Measurements from ENCODE around the gene KCNJ15. TPM values are rescaled to one million over a fixed set of nuclear protein-coding genes. Genes with fewer than 3 reads are reported as not detected.

The KCNJ15 gene
- total RNA-seq, 2 experiments from 2014 or later, result not detected

DNA sequence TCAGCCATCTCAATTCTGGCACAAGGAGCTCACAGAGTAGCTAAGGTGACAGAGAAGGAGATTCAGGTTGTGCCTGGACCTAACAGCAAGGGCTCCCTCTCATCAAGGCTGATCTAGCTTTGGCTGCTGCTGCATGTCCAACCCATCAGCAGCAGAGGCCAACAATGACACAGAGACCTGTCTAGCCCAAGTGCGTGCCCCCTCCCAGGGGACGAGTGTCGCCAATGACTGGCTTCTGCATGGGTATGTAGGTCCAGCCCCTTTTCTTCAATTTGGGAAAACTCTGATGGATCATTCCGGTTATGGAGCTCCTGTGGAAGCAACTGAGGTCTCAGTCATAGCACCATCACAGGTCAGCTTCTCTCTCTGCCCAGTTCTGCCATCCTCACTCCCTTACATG lies 83.3 kb downstream of the KCNJ15 start:
- Mint-ChIP-seq H3K4me3 (no peak overlapping the region), H3K9me3 (no peaks in the 10 kb centered on the region), H3K36me3 (ENCODE audit: low read depth) (no peaks in the 10 kb centered on the region), H3K27ac (no peak overlapping the region), H3K27me3 (no peaks in the 10 kb centered on the region), H3K4me1 (no peaks in the 10 kb centered on the region)
- DNase-seq, result no peak
- ChIA-PET CTCF (no interaction called here), POLR2A (no interaction called here)

DNA sequence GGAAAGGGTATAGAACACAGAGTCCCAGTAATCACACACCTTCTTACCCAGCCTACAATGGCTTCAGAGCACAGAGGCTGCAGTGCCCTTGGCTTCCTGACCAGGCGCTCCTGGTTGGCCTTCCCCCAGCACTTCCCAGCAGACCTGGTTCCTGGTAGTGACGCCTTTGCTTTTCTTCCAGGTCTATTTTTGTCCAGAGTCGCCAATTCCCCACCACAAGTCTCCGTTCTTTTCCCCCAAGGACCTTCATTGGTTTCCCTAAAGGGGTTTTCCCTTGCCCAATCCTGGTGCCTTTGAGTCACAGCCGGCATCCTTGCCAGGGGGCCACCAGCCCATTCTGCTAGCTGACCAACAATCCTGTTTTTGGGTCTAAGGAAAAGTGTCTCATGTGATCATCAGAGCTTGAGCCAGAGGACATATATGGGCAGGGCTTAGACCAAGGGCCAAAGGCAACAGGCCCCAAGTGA lies 84.8 kb downstream of the KCNJ15 start:
- H3K4me1 Mint-ChIP-seq, result no peaks in the 10 kb centered on the region
- CTCF ChIA-PET, result no interaction called here

DNA sequence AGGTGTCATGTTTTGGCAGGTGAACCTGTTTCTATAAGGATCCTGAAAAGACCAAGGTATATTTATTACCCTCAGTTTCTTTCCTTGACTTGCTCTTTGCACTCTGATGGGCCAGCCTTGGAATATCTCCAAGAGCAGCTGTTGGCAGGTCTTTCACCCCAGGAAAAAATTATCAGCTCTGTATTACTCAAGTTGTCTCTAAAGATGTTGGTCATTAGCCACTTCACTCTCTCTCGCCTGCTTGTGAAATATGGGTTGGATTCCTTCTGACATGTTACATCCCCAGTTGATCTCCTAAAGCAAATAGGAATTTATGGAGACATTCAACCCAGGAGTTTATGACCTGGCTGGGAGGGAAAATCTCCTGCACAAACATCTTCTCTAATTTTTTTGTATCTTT lies 85.9 kb downstream of the KCNJ15 start:
- no peak for DNase-seq
- Mint-ChIP-seq H3K9me3 (no peaks in the 10 kb centered on the region), H3K36me3 (ENCODE audit: low read depth) (no peaks in the 10 kb centered on the region), H3K4me3 (no peak overlapping the region), H3K27ac (no peak overlapping the region), H3K4me1 (no peaks in the 10 kb centered on the region), H3K27me3 (no peaks in the 10 kb centered on the region)
- CTCF ChIA-PET, result interaction anchor here (1.3 kb wide), 1 partner anchor 14 kb away, joined by 4 read pairs; no protein-coding TSS in a partner anchor
- POLR2A ChIA-PET, result no interaction called here

More for the DNA sequence above, 84.8 kb downstream of the KCNJ15 start:
- POLR2A ChIA-PET, result no interaction called here
- no peak overlapping the region for H3K4me3 Mint-ChIP-seq
- H3K9me3 Mint-ChIP-seq, result no peaks in the 10 kb centered on the region
- H3K27me3 Mint-ChIP-seq, result no peaks in the 10 kb centered on the region
- H3K27ac Mint-ChIP-seq, result no peak overlapping the region
- DNase-seq, result no peak
- no peaks in the 10 kb centered on the region for H3K36me3 Mint-ChIP-seq (ENCODE audit: low read depth)

DNA sequence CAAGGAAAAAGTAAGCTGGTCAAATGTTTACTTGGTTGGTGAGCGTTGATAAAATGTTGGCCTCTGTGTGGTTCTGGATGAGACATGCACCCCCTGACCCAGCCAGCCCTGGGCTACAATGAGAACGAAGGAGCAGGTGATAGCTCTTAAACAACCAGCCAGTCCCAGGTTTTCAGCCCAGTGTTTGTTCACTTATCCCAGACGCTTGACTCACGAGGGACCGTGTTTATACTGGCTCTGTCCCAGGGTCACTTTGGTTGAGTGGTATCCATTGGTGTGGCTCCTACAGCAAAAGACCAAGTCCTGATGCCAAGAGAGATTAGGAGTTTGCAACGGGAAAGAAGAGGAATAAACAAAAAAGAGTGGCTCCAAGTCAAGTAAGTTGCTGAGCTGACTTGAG lies 86.9 kb downstream of the KCNJ15 start:
- no peak overlapping the region for H3K4me3 Mint-ChIP-seq
- H3K36me3 Mint-ChIP-seq (ENCODE audit: low read depth), result no peaks in the 10 kb centered on the region
- no peak for DNase-seq
- no peaks in the 10 kb centered on the region for H3K4me1 Mint-ChIP-seq
- H3K27ac Mint-ChIP-seq, result no peak overlapping the region
- CTCF ChIA-PET, result interaction anchor here (1.3 kb wide), 1 partner anchor 13 kb away, joined by 4 read pairs; no protein-coding TSS in a partner anchor
- POLR2A ChIA-PET, result no interaction called here
- H3K9me3 Mint-ChIP-seq, result no peaks in the 10 kb centered on the region
- no peaks in the 10 kb centered on the region for H3K27me3 Mint-ChIP-seq

DNA sequence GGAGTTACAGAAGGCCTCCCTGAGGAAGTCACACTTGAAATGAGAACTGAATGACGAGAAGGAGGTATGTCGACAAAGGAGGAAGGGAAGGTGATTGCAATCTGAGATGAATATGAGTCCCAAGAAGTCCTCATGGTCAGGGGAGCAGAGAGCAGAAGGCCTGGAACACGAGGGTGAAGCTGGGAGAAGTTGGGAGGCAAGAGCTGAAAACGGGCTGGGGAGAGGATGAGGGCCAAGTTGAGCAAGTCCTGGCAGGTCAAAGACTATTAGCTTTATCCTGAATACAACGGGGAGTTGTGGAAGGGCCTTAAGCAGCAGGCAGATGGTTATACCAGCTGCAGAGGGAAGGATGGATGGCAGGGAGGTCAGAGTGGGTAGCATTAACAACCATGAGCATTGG lies 89.5 kb downstream of the KCNJ15 start:
- ChIA-PET CTCF (no interaction called here), POLR2A (no interaction called here)
- Mint-ChIP-seq H3K4me1 (no peaks in the 10 kb centered on the region), H3K27ac (no peak overlapping the region), H3K9me3 (no peaks in the 10 kb centered on the region), H3K27me3 (no peaks in the 10 kb centered on the region), H3K36me3 (ENCODE audit: low read depth) (no peaks in the 10 kb centered on the region), H3K4me3 (no peak overlapping the region)
- no peak for DNase-seq

DNA sequence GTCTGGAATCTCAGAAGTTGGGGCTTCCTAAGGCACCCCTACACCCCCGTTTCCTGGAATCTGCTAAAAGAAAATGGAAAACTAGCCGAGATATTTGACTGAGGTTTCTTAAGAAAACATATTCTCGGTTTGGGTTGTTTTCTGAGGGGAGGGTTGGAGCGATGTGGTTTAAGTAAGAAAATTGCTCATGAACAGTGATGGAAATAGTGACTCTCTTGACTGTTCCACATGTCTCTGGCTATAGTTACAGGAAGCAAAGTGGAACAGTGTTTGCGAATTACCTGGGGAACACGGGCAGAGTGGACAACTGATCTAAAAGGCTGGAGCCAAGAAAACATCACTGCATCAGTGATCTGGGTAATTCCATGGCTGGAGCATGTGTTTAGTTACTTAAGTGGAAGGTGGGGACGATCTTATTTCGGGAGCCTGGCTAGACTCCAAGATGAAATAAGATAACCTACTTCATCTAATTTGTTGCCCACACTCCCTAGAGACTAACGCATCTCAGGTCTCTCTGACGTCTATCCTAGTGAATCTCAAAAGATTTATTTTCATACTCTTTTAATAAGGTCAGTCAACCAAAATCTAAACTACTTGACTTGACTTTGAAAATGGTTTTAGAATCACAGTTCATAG lies 92.4 kb downstream of the KCNJ15 start:
- ChIA-PET POLR2A (no interaction called here), CTCF (no interaction called here)
- H3K9me3 Mint-ChIP-seq, result no peaks in the 10 kb centered on the region
- DNase-seq, result no peak
- H3K4me3 Mint-ChIP-seq, result no peak overlapping the region
- H3K36me3 Mint-ChIP-seq (ENCODE audit: low read depth), result no peaks in the 10 kb centered on the region
- H3K27ac Mint-ChIP-seq, result no peak overlapping the region
- no peaks in the 10 kb centered on the region for H3K4me1 Mint-ChIP-seq
- H3K27me3 Mint-ChIP-seq, result no peaks in the 10 kb centered on the region

DNA sequence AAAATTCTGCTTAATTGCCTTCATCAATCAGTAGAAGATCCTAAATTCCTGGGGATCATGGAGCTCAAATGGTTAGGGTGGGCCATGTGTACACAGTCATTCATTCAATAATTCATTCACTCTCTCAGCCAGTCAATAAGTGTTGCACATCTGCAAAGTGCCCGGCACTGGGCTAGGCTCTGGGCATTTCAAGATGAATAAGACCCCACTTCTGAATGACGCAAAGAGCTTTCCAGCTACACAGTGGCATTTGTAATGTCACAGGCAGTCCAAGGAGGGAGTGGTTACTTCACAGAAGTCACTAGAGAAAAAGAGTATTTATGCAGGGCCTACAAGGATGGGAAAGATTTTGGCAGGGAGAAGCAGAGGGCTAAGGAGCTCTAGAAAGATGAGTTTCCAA lies 93.2 kb downstream of the KCNJ15 start:
- no peaks in the 10 kb centered on the region for H3K36me3 Mint-ChIP-seq (ENCODE audit: low read depth)
- H3K27ac Mint-ChIP-seq, result no peak overlapping the region
- no peaks in the 10 kb centered on the region for H3K27me3 Mint-ChIP-seq
- H3K9me3 Mint-ChIP-seq, result no peaks in the 10 kb centered on the region
- POLR2A ChIA-PET, result no interaction called here
- CTCF ChIA-PET, result interaction anchor here (4.2 kb wide), 1 partner anchor 131 kb away, joined by 37 read pairs; no protein-coding TSS in a partner anchor
- no peak overlapping the region for H3K4me3 Mint-ChIP-seq
- H3K4me1 Mint-ChIP-seq, result no peaks in the 10 kb centered on the region
- no peak for DNase-seq

DNA sequence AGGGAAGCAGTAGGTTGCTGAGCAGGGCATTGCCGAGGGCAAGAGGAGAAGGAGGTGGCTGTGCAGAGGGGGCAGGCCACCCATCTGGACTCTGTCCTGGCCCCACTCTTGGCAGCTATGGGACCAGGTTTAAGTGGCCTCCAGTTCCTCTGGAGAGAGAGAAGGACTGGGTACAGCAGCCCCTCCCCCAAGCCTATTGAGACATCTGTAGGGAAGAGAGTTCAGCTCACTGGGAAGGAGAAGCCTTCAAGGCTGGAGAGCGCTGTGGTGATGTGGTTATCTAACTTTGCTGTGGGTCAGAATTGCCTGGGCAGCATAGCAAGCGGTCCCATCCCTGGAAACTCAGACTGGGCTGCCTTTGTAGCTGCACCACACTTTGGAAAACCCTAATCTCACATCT lies 93.9 kb downstream of the KCNJ15 start:
- Mint-ChIP-seq H3K4me1 (no peaks in the 10 kb centered on the region), H3K9me3 (no peaks in the 10 kb centered on the region), H3K4me3 (no peak overlapping the region), H3K27me3 (no peaks in the 10 kb centered on the region), H3K27ac (no peak overlapping the region), H3K36me3 (ENCODE audit: low read depth) (no peaks in the 10 kb centered on the region)
- no peak for DNase-seq
- ChIA-PET POLR2A (no interaction called here), CTCF (interaction anchor here (4.2 kb wide), 1 partner anchor 132 kb away, joined by 37 read pairs; no protein-coding TSS in a partner anchor)

DNA sequence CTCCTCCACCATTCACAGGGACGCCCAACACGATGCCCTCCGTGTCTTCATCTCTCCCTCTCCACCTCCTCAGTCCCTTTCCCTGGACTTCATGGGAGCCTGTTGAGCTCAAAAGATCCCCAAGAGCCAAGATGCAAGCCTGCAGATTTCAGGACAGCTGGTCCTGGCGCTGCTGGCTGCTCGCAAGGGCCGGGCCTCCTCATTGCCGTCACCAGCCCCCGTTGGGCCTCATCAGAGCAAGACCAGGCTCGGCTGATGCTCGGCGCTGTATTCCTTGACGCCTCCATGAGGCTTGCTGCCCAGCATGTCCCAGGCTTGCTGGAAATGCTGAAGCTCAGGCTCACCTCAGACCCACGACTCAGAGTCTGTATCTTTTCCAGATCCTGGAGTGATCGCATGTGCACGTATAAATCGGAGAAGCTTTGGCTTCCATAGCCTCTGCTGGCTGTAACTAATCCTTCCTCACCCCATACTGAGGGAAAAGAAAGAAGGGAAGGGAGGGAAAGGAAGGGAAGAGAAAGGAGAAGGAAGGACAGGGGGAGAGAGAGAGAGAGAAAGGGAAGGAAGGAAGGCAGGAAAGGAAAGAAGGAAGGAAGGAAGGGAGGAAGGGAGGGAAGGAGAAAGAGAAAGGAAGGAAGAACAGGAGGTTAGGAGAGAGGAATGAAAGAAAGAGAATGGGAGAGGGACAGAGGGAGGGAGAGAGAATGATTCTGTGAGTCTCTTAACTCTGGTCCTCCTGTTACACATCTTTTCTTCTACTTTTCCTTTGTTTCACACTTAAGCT lies 94.6 kb downstream of the KCNJ15 start:
- POLR2A ChIA-PET, result no interaction called here
- DNase-seq, result no peak
- H3K9me3 Mint-ChIP-seq, result no peaks in the 10 kb centered on the region
- H3K27me3 Mint-ChIP-seq, result no peaks in the 10 kb centered on the region
- H3K36me3 Mint-ChIP-seq (ENCODE audit: low read depth), result no peaks in the 10 kb centered on the region
- H3K27ac Mint-ChIP-seq, result no peak overlapping the region
- CTCF ChIA-PET, result interaction anchor here (1.4 to 4.2 kb wide), 6 partner anchors 18 to 192 kb away, joined by 4 to 37 read pairs (median 6); no protein-coding TSS in a partner anchor
- no peaks in the 10 kb centered on the region for H3K4me1 Mint-ChIP-seq
- no peak overlapping the region for H3K4me3 Mint-ChIP-seq

DNA sequence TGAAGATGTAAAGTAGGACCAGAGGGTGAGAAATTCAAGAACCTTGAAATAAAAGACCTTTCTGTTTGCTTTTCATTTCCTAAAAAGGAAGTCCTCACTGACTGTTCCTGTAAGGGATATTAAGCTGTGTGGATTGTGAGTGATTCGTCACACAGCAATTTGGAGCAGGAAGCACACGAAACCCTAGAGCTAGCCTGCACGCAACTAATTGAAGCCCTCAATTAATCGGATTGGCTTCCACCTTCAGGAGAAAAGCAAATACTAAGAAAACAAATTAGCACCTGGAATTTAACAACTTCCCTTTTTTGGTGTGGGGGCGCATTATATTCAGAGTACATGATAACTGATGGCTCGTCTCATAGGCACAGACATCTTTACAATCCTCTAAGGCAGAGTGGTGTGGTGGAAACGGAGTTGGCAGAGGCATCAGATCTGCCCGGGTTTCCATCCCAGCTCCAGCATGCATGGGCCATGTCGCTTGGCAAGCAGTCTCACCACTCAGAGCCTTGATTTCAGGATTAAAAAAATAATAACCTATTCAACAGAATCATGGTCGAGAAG lies 95.2 kb downstream of the KCNJ15 start:
- Mint-ChIP-seq H3K4me3 (no peak overlapping the region), H3K4me1 (no peaks in the 10 kb centered on the region), H3K36me3 (ENCODE audit: low read depth) (no peaks in the 10 kb centered on the region), H3K27me3 (no peaks in the 10 kb centered on the region), H3K27ac (no peak overlapping the region), H3K9me3 (no peaks in the 10 kb centered on the region)
- CTCF ChIA-PET, result interaction anchor here (0.8 to 4.2 kb wide), 12 partner anchors 19 to 195 kb away, joined by 3 to 37 read pairs (median 4); no protein-coding TSS in a partner anchor
- DNase-seq, result no peak
- POLR2A ChIA-PET, result no interaction called here

DNA sequence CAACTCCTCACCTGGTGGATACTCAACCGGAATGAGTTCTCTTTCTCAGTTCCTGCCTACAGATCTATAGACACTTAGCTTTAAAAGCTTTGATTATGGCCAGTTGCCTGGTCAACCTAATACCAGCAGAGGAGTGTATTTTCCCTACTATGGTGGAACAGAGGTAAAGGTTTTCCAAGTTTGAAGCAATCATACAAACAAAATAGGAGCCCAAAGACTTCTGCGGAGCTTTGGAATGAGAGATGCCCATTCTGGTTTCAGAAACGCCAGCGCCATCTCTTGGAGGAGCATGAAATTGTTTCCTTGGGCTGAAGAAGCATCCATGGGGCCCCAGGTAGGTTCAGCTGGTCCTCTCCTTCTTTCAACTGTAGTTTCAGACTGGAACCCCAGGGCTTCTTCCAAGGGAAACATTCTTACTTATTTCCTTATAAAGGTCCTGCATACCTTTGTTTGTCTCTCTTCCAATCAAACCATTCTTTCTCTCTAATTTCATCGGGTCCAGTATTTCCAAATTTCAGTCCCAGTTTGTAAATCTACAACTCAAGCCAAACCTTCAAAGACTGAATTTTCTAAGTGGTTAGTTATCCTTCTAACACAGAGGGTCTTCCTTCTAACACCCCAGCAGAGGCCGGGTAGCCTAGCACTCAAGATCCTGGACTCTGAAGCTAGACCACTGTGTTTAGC lies 95.9 kb downstream of the KCNJ15 start:
- ChIA-PET POLR2A (no interaction called here), CTCF (interaction anchor here (0.6 to 4.2 kb wide), 13 partner anchors 20 to 196 kb away, joined by 3 to 37 read pairs (median 4); no protein-coding TSS in a partner anchor)
- no peaks in the 10 kb centered on the region for H3K27me3 Mint-ChIP-seq
- H3K4me1 Mint-ChIP-seq, result no peaks in the 10 kb centered on the region
- no peaks in the 10 kb centered on the region for H3K36me3 Mint-ChIP-seq (ENCODE audit: low read depth)
- DNase-seq, result peak; percentile 26
- H3K4me3 Mint-ChIP-seq, result no peak overlapping the region
- H3K9me3 Mint-ChIP-seq, result no peaks in the 10 kb centered on the region
- no peak overlapping the region for H3K27ac Mint-ChIP-seq

DNA sequence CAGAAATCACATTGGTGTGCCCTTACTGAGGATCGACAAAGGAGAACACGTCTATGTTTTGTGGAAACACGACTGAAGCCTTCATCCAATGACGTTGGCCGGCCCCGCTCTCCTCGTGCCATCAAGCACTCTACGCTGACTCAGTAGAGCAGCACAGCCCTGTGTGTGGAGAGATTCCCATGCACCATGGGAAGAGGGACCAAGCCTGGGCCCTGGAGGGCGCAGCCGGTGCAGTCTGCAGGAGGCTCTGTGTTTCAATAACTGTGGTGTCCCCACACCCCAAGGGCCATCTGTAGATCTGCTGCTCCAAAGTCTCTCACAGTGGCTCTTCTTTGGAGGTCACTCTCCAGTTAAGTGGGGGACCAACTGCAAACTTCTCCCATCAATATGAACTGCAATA lies 97.4 kb downstream of the KCNJ15 start:
- no peaks in the 10 kb centered on the region for H3K9me3 Mint-ChIP-seq
- no peak overlapping the region for H3K4me3 Mint-ChIP-seq
- H3K27me3 Mint-ChIP-seq, result no peaks in the 10 kb centered on the region
- CTCF ChIA-PET, result interaction anchor here (1.0 to 4.2 kb wide), 3 partner anchors 132 to 137 kb away, joined by 3 to 37 read pairs (median 4); no protein-coding TSS in a partner anchor
- POLR2A ChIA-PET, result no interaction called here
- H3K36me3 Mint-ChIP-seq (ENCODE audit: low read depth), result no peaks in the 10 kb centered on the region
- H3K4me1 Mint-ChIP-seq, result no peaks in the 10 kb centered on the region
- H3K27ac Mint-ChIP-seq, result no peak overlapping the region
- DNase-seq, result no peak

DNA sequence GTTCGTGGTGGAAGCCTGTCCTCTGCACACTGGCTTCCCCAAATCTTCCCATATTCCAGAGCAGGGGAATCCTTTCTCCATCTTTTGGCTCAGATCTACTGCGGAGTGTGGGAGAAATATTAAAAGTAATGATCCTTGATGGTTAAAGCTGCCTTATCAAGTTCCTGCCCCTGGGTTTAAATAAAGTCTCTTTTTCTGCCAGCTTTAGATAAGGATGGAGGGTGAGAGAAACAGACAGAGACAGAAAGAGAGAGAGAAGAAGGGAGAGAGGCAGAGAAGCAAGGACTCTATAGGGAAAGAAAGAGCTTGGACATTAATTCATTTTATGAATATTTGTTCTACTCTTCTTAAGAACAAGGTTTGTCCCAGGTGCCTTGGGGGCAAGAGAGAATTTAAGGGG lies 98.0 kb downstream of the KCNJ15 start:
- Mint-ChIP-seq H3K4me1 (no peaks in the 10 kb centered on the region), H3K4me3 (no peak overlapping the region), H3K27me3 (no peaks in the 10 kb centered on the region), H3K27ac (no peak overlapping the region), H3K36me3 (ENCODE audit: low read depth) (no peaks in the 10 kb centered on the region), H3K9me3 (no peaks in the 10 kb centered on the region)
- no peak for DNase-seq
- POLR2A ChIA-PET, result no interaction called here
- CTCF ChIA-PET, result interaction anchor here (0.5 to 2.2 kb wide), 6 partner anchors 64 to 193 kb away, joined by 3 to 6 read pairs (median 4); no protein-coding TSS in a partner anchor

Measured in activated CD4-positive, alpha-beta memory T cell treated with anti-CD3 and anti-CD28 coated beads, Interleukin-2, amount 10 ng/mL, durations not matched to agents 7 days and 5 days (primary cell).